NCI-H446 (cell line): Measurements from ENCODE around the gene SNX32.

Source experiments
- DNase-seq, 2 experiments: peaks; one replicate each; lab custom pipeline; 2025; lab: John Stamatoyannopoulos, UW

The SNX32 gene

DNA sequence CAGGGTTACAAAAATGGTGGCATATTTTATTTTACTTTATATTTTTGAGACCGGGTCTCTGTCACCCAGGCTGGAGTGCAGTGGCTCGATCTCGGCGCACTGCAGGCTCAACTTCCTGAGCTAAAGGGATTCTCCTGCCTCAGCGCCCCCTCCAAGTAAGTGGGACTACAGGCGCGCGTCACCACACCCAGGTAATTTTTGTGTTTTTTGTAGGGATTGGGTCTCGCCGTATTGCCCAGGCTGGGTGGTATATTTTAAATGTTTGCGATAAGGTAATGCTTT is 67.1 kb downstream of the SNX32 start:
- no peak for DNase-seq

- no peak for DNase-seq
These were observed 69.3 kb downstream of the SNX32 start for GRCh38 chr11:65903068-65903481.
